Choroid plexus epithelial cell (primary cell): ENCODE data around the gene TTC39A.

Source experiments
- DNase-seq: peaks from one replicate; pipeline ENCODE4 v3.0.0-alpha.2; 2010; ENCODE audit warnings: low read depth
- H3K4me3 ChIP-seq: 2 replicates; pipeline ENCODE4 v1.5.1; 2011; ENCODE audit warnings: low read depth, mild to moderate bottlenecking, control low read depth, low read length, moderate library complexity
- CTCF ChIP-seq: conservative IDR thresholded peaks from 2 replicates; pipeline ENCODE4 v1.5.1; 2011; ENCODE audit warnings: low read depth, mild to moderate bottlenecking, control low read depth, inconsistent platforms, low read length, moderate library complexity

TTC39A gene

GRCh38 chr1:51330331-51331201 lies at the start of gene TTC39A:
Gene TTC39A (minus strand): TSS chr1:51330562. CDS start chr1:51330477, 85 bp downstream.
- TF ChIP-seq CTCF = no peak
- DNase-seq = no peak
- peak within 1 kb of the TSS; percentile 47 for H3K4me3 ChIP-seq

GRCh38 chr1:51378871-51379270 lies 48.5 kb upstream of the TTC39A start:
- no peak overlapping the region for H3K4me3 ChIP-seq
- DNase-seq = no peak
- TF ChIP-seq CTCF = no peak

- DNase-seq = no peak
- TF ChIP-seq CTCF = no peak
- H3K4me3 ChIP-seq = no peak overlapping the region
Measured at GRCh38 chr1:51373898-51374297, 43.5 kb upstream of the TTC39A start.

GRCh38 chr1:51372561-51372960 lies 42.2 kb upstream of the TTC39A start:
- no peak for TF ChIP-seq CTCF
- no peak overlapping the region for H3K4me3 ChIP-seq
- no peak for DNase-seq

GRCh38 chr1:51369171-51369570 lies 38.8 kb upstream of the TTC39A start:
- TF ChIP-seq CTCF = no peak
- no peak for DNase-seq
- H3K4me3 ChIP-seq = no peak overlapping the region

GRCh38 chr1:51365774-51366173 lies 35.4 kb upstream of the TTC39A start:
- no peak for TF ChIP-seq CTCF
- no peak for DNase-seq
- H3K4me3 ChIP-seq = no peak overlapping the region

GRCh38 chr1:51359879-51360278 lies 29.5 kb upstream of the TTC39A start:
- H3K4me3 ChIP-seq = no peak overlapping the region
- no peak for DNase-seq
- TF ChIP-seq CTCF = no peak
